Fibroblast of upper back skin (primary cell): Measurements from ENCODE around the gene PAFAH1B2.
A peak's percentile ranks its signal among the peaks of the same experiment; 100 is the strongest.
"Not testable (repeated sequence)": the region's sequence is repeated elsewhere in the genome, so short reads cannot be mapped to it uniquely, and the experiment has no call there.

ENCODE experiments used
- DNase-seq: peaks from one replicate; pipeline ENCODE4 v3.0.0-alpha.2; 2013

Gene PAFAH1B2

GRCh38 chr11:117205211-117205818 lies 61.2 kb downstream of the PAFAH1B2 start:
- DNase-seq: peak; percentile 7

GRCh38 chr11:117206111-117206510 lies 62.0 kb downstream of the PAFAH1B2 start:
- peak; percentile 12 for DNase-seq

GRCh38 chr11:117206859-117207258 lies 62.8 kb downstream of the PAFAH1B2 start:
- not testable (repeated sequence) for DNase-seq

- not testable (repeated sequence) for DNase-seq
These were observed 63.4 kb downstream of the PAFAH1B2 start for GRCh38 chr11:117207481-117207880.

- DNase-seq: peak; percentile 42
These were observed 64.6 kb downstream of the PAFAH1B2 start for GRCh38 chr11:117208710-117209109.

- peak; percentile 56 for DNase-seq
These were observed 65.5 kb downstream of the PAFAH1B2 start for GRCh38 chr11:117209351-117210125.

- DNase-seq: peak; percentile 9
These were observed 66.5 kb downstream of the PAFAH1B2 start for GRCh38 chr11:117210620-117211019.

- DNase-seq: no peak
These were observed 68.7 kb downstream of the PAFAH1B2 start for GRCh38 chr11:117212697-117213355.

- no peak for DNase-seq
These were observed 70.5 kb downstream of the PAFAH1B2 start for GRCh38 chr11:117214404-117215110.

GRCh38 chr11:117217141-117218084 lies 73.3 kb downstream of the PAFAH1B2 start:
- peak; percentile 85 for DNase-seq

- DNase-seq: peak; percentile 79
These were observed 74.2 kb downstream of the PAFAH1B2 start for GRCh38 chr11:117218133-117218915.

GRCh38 chr11:117219001-117219400 lies 74.9 kb downstream of the PAFAH1B2 start:
- no peak for DNase-seq

- DNase-seq: no peak
These were observed 75.4 kb downstream of the PAFAH1B2 start for GRCh38 chr11:117219455-117219854.

- no peak for DNase-seq
These were observed 75.9 kb downstream of the PAFAH1B2 start for GRCh38 chr11:117219995-117220394.

GRCh38 chr11:117220568-117220967 lies 76.5 kb downstream of the PAFAH1B2 start:
- DNase-seq: no peak

- DNase-seq: no peak
These were observed 77.1 kb downstream of the PAFAH1B2 start for GRCh38 chr11:117220999-117221774.

GRCh38 chr11:117221775-117222517 lies 77.9 kb downstream of the PAFAH1B2 start:
- DNase-seq: peak; percentile 65

GRCh38 chr11:117222991-117223740 lies 79.1 kb downstream of the PAFAH1B2 start:
- DNase-seq: no peak
